HG03432 (cell line): ENCODE results near the gene CRYBG2.
"Not testable (repeated sequence)": the region's sequence is repeated elsewhere in the genome, so short reads cannot be mapped to it uniquely, and the experiment has no call there.

Source experiments
- ATAC-seq: cut with Tn5 transposase; IDR thresholded peaks from one replicate; pipeline ENCODE4 v1.9.1; 2021; ENCODE audit warnings: mild to moderate bottlenecking, moderate library complexity; ENCODE audit not compliant: unreplicated experiment

Gene CRYBG2

GRCh38 chr1:26322042-26322331, 31.9 kb downstream of the CRYBG2 start:
- no peak for ATAC-seq

GRCh38 chr1:26321315-26322041, 32.5 kb downstream of the CRYBG2 start:
- ATAC-seq: no peak

DNA sequence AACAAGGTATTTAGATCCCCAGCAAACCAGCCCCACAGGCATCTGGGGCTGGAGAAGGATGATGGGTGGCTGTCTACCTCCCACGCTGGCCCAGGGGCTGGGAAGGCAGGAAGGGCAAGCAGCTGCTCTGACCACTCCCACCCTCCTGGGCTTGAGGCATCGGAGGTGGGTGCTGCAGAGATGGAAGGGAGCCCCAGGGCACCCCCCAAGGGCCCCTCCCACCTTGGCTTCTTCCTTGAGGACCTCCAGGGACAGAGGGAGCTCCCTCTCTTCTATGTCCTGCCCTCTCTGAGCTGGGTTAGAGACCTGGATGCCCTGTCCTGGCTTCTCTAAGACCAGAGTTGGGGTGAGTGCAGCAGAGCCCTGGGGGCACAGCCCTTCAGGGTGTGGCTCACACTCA, 33.0 kb downstream of the CRYBG2 start:
- no peak for ATAC-seq

DNA sequence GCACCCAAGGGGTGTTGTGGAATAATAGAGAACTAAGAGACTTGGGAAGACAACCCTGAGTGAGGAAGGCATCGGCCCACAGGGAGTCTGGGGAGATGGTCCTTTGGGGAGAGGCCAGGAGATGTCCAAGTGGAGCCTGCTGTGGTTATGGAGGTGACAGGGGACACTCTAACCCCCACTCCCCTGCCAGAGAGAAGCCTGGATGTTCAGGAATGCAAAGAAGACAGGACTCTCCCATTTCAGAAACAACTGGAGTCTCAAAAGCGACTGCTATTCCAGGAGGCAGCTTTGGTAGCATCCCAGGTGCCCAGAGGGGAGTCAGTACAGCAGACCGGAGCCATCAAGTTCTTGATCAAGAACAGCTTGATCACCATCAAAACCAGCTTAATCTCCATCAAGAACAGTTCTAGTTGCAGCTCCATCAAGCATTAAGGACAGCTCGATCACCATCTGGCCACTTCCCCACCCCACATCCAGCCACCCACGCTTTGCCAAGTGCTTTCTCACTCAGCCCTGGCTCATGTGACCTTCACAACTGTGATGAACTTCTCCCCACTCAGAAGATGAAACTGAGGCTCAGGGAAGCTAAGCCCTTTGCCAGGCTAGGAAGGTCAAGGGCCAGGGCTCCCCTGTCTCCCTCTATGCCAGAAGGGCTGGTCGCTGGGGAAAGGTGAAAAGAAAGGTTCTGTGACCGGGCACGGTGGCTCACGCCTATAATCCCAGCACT, 35.4 kb downstream of the CRYBG2 start:
- no peak for ATAC-seq

GRCh38 chr1:26317612-26318337, 36.2 kb downstream of the CRYBG2 start, which contains the start of gene CD52:
TSS of gene CD52 (plus strand) at chr1:26317958. CDS start at chr1:26318018, 60 bp downstream.
- ATAC-seq: peak; percentile 41

DNA sequence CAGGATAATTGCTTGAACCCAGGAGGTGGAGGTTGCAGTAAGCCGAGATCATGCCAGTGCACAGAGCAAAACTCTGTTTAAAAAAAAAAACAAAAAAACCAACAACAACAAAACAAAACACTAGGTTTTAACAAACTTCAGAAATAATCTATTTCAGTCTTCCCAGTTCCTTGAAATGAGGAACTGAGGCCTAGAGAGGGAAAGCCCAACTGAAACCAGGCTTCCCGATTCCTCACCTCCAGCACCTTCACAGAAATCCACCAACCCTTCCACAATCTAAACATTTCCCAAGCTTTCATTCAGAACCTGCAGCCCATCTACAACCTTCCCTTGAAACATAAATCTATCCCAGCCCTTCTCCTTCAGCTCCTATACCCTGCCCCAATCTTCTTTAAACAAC, 36.8 kb downstream of the CRYBG2 start:
- no peak for ATAC-seq

DNA sequence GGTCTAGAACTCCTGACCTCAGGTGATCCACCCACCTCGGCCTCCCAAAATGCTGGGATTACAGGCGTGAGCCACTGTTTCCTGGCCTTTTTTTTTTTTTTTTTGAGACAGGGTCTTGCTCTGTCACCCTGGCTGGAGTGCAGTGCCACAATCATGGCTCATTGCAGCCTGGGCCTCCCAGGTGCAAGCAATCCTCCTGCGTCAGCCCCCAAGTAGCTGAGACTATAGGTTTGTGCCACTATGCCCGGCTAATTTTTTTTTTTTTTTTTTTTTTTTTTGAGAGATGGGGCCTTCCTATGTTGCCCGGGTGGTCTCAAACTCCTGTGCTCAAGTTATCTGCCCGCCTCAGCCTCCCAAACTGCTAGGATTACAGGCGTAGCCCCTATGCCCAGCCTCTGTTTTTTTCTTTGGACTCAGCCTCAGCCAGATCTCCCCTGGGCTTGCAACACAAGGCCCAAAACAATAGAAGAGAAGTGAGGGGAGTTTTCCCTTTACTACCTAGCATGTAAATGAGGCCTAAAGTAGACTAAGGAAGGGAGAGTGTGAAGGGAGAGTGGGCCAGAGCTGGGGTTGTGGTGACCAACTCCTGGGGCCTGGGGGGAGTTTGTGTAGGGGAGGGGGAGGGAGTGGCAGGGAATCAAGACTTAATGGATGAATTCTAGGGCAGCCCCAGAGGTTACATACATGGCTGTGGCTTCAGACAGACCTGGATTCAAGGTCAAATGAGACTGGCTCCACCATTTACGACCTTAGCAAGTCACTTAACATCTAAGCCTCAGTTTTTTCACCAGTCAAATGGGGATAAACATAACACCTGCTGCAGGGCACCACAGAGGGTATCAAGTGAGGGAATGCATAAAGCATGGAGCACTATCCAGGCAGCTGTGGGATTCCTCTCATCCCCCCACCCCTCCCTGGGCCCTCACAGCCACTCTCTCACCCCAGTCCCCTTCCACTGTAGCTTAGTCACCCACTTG, 37.8 kb downstream of the CRYBG2 start:
- no peak for ATAC-seq

DNA sequence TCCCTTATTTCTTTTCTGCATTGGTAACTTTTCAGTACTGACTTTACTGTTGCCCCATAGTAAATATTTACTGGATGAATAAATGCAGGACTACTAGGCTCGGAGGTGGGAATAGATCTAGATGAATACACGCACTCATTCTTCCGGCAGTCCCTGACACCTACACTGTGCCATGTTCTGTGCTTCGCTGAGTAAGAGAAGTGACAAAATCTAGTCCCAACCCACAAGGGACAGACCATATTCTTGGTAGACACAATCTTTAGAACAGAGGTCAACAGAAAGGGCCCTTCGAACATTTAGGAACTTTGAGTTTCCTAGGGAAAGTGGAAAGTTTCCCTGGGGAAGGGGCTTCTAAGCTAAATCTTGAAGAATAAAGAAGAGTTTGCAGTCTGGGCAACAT, 39.4 kb downstream of the CRYBG2 start:
- no peak for ATAC-seq

- not testable (repeated sequence) for ATAC-seq
Observed at GRCh38 chr1:26307966-26308899, 45.7 kb downstream of the CRYBG2 start.

DNA sequence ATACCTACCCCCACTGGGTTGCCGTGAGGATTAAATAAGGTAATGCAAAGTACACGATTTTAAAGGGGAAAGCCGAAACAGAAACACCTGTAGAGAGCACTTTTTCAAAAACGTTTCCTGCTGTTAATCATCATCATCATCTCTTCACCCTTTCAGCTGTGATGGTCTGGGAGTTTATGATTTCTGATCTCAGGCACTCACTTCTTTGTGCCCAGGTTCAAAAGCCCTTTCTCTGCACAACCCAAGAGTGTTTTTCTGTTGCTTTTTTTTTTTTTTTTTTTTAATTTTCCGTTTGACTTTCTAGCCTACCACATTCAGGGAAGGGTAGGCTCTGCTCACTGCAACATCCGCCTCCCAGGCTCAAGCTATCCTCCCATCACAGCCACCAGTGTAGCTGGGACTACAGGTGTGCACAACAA, 46.6 kb downstream of the CRYBG2 start:
- ATAC-seq: no peak

DNA sequence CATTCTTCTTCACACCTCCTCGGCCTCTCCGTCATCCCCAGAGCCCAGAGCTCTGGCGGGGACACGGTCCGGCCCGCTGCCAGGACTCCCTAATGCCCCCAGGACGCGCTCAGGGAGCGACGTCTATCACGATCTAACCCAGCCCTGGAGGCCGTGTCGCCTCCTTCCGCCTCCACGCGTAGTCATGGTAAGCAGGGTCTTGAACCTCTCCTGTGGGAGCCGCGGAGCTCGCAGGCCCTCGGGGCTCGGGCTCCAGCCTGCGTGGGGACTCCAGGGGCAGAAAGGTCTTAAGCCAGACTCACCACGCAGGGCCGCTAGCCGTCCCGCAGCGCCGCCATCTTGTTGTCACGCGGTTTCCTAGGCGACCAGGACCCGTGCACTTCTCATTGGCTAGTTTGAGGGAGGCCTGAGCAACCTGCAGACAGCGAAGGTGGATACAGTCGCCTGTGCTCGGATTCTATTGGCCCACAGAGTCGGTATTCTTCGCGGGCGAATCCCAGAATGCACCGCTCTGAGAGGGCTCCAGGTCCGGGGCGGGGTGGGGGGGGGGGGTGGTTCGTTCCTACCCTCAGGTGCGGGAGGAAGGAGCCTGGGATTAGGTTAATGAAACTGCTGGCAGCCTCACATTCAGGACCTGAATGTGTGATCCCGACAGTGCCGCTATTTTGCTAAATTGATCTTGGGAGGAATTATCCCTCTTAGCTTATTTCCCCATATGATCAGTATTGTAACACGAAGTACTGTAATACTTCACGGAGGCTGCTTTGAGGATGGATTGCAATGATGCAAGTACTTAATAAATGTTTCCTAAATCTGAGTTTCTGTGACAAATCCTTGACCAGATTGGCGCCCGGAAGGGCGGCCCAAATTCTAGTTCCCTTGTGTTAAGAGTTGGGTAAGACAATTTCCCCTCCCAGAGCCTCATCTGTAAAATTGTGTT, 47.4 kb downstream of the CRYBG2 start, which contains the start of gene UBXN11:
Gene UBXN11 (minus strand): TSS at position 347 of the 940 bp plus-strand sequence. CDS start 3,753 bp downstream, outside the sequence.
- ATAC-seq: peak; percentile 97

DNA sequence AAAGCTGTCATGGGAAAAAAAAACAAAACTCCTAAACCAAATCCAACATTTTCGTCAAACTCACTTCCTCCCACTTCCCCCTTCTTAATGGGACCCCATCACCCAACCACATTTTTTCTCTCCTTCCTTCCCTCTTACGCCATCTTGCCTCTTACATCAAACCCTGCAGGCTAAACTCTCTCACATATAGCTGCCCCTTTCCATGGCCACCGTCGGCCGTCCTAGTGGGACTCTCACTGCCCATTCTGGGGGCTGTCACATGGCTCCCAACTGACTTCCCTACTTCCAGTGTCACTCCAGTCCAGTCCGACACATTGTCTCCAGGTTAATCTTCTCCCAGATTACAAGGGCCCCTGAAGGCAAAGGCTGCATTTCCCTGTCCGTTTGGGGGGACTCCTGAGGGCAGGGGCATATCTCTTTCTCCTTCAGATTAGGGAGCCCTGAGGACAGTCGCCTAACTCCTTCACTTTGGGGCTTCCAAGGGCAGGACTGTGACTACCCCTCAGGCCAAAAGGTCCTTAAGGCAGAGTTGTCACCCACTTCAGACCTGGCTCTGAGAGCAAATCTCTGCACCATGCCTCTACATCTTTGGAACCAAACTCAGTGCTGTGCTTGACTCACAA, 48.2 kb downstream of the CRYBG2 start:
- peak; percentile 13 for ATAC-seq

DNA sequence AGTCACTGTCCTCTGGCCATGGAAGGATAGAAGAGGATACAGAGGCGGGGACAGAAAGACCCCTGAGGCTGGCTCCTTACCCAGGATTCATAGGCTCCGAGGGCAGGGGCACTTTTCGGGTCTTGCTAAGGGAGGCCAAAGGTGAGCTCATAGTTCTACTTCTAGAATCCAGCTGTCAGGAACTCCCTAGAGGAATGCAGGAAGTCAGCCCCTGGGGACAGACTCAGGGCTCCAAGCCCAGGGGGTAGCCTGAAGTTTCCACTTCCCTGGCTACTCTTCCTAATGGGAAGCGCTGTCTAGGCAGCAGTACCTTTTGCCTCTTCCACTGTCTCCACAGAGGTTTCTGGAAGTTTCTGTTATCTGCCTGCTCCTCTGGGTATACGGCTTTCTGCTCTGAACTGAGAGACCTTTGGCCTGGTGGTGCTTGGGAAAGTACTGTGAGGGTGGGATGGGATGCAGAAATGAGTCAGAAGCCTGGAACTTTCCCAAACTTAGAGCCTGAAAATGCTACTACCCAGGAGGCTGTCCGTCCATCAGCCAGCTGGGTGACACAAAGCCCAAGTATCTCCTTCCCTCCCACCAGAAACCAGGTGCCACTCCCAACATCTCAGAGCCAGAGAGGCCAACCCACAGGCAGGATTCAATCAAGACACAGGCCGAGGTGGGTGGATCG, 51.1 kb downstream of the CRYBG2 start:
- no peak for ATAC-seq

- ATAC-seq: no peak
Observed at GRCh38 chr1:26300578-26301275, 53.2 kb downstream of the CRYBG2 start.

- ATAC-seq: no peak
Observed at GRCh38 chr1:26297791-26298124, 56.2 kb downstream of the CRYBG2 start.

DNA sequence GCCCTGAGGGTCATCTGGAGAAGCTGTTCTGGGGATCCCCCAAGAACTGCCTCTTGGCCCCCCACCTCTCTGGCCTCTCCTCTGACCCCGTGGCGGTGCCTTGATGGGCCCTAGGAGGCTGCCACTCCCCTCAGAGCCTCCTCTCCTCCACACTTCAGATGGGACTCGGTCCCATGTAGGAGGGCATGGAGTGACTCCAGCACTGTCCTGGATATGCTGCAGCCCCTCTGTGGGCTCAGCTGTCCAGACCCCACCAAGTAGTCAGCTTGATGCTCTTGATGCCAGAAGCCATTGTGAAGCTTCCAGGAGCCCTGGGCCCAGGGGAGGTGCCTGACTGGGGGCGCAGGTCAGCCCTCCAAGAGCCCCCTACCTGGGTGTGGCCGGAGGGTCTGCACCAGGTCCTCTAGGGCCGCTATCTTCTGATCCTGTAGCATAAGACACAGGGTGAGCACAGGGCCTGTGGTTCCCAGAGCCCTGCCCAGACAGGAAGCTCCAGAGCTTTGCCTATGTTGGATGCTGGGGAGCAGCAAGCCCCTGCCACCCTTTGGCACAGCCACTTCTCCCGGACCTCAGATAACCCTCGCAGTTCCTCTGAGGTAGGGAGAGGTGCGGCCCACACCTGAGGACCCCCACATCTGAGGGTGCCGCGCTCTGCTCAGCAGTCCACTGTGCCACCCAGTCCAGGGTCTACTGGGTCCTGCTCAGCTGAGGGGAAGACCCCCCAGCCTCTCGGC, 56.7 kb downstream of the CRYBG2 start:
- ATAC-seq: no peak
